ENCODE results near the gene CEMIP. TPM values are rescaled to one million over a fixed set of nuclear protein-coding genes. Genes with fewer than 3 reads are reported as not detected.

The CEMIP gene
- total RNA-seq, 2 donors from 2014 or later: 1.6 TPM; not detected in 1

GRCh38 chr15:80742081-80742480, 37.1 kb upstream of the CEMIP start:
- Histone ChIP-seq H3K27ac (no peak overlapping the region), H3K27me3 (no peaks in the 10 kb centered on the region), H3K4me3 (no peak overlapping the region), H3K4me1 (peaks cover 6% of the 10 kb centered on the region), H3K9me3 (no peaks in the 10 kb centered on the region), H3K36me3 (replicated peaks in 1 of 2; ENCODE audit: insufficient read depth in 1 of 2, low read depth in 2 of 2) (no peaks in the 10 kb centered on the region)
- DNase-seq (no peak), ATAC-seq (no peak)
- intact Hi-C loops (cut with DNase I): no loop called here
- TF ChIP-seq POLR2A (IDR thresholded peaks at IDR 0.05): no peak
- TF ChIP-seq CTCF (IDR thresholded peaks at IDR 0.05): no peak
- 86 to 94% methylated on average over 4 of the region's 4 CpGs for WGBS, 2 donors

- no peaks in the 10 kb centered on the region for H3K36me3 ChIP-seq (replicated peaks in 1 of 2; ENCODE audit: insufficient read depth in 1 of 2, low read depth in 2 of 2)
- intact Hi-C loops (cut with DNase I): no loop called here
- ATAC-seq (no peak), DNase-seq (peak in 1 of 4 donors; percentile 11)
- TF ChIP-seq POLR2A (IDR thresholded peaks at IDR 0.05) (no peak), CTCF (IDR thresholded peaks at IDR 0.05) (no peak)
- no peaks in the 10 kb centered on the region for H3K27me3 ChIP-seq
- H3K9me3 ChIP-seq: no peaks in the 10 kb centered on the region
- H3K4me3 ChIP-seq: no peak overlapping the region
- WGBS, 2 donors: 64 to 68% methylated on average over 11 of the region's 11 CpGs
- H3K27ac ChIP-seq: no peak overlapping the region
- peaks cover 6% of the 10 kb centered on the region for H3K4me1 ChIP-seq
Measured at GRCh38 chr15:80743189-80743833, 35.9 kb upstream of the CEMIP start.

- no peaks in the 10 kb centered on the region for H3K27me3 ChIP-seq
- peaks cover 6% of the 10 kb centered on the region for H3K4me1 ChIP-seq
- TF ChIP-seq CTCF (IDR thresholded peaks at IDR 0.05) (no peak), POLR2A (IDR thresholded peaks at IDR 0.05) (no peak)
- no peaks in the 10 kb centered on the region for H3K9me3 ChIP-seq
- no peak for DNase-seq
- H3K36me3 ChIP-seq (replicated peaks in 1 of 2; ENCODE audit: insufficient read depth in 1 of 2, low read depth in 2 of 2): no peaks in the 10 kb centered on the region
- intact Hi-C loops (cut with DNase I): no loop called here
- no peak for ATAC-seq
- 80 to 95% methylated on average over 6 of the region's 6 CpGs for WGBS, 2 donors
- no peak overlapping the region for H3K27ac ChIP-seq
- H3K4me3 ChIP-seq: no peak overlapping the region
Measured at GRCh38 chr15:80744415-80744814, 34.8 kb upstream of the CEMIP start.

GRCh38 chr15:80744826-80745225, 34.3 kb upstream of the CEMIP start:
- TF ChIP-seq POLR2A (IDR thresholded peaks at IDR 0.05) (no peak), CTCF (IDR thresholded peaks at IDR 0.05) (no peak)
- H3K9me3 ChIP-seq: no peaks in the 10 kb centered on the region
- no peak overlapping the region for H3K27ac ChIP-seq
- intact Hi-C loops (cut with DNase I): no loop called here
- no peak for ATAC-seq
- no peak for DNase-seq
- whole genome bisulfite sequencing, 2 donors: 55 to 56% methylated on average over 1 of the region's 1 CpG
- H3K4me3 ChIP-seq: no peak overlapping the region
- H3K27me3 ChIP-seq: no peaks in the 10 kb centered on the region
- peaks cover 6% of the 10 kb centered on the region for H3K4me1 ChIP-seq
- H3K36me3 ChIP-seq (replicated peaks in 1 of 2; ENCODE audit: insufficient read depth in 1 of 2, low read depth in 2 of 2): no peaks in the 10 kb centered on the region

GRCh38 chr15:80745888-80746287, 33.3 kb upstream of the CEMIP start:
- Histone ChIP-seq H3K27ac (no peak overlapping the region), H3K36me3 (replicated peaks in 1 of 2; ENCODE audit: insufficient read depth in 1 of 2, low read depth in 2 of 2) (no peaks in the 10 kb centered on the region), H3K9me3 (no peaks in the 10 kb centered on the region), H3K4me3 (no peak overlapping the region), H3K4me1 (peaks cover 6% of the 10 kb centered on the region), H3K27me3 (no peaks in the 10 kb centered on the region)
- DNase-seq: no peak
- ATAC-seq: no peak
- intact Hi-C loops (cut with DNase I): no loop called here
- TF ChIP-seq POLR2A (IDR thresholded peaks at IDR 0.05) (no peak), CTCF (IDR thresholded peaks at IDR 0.05) (no peak)
- 93 to 96% methylated on average over 1 of the region's 1 CpG for WGBS, 2 donors
